ENCODE results near the gene MUL1.
A peak's percentile ranks its signal among the peaks of the same experiment; 100 is the strongest.

Gene MUL1

DNA sequence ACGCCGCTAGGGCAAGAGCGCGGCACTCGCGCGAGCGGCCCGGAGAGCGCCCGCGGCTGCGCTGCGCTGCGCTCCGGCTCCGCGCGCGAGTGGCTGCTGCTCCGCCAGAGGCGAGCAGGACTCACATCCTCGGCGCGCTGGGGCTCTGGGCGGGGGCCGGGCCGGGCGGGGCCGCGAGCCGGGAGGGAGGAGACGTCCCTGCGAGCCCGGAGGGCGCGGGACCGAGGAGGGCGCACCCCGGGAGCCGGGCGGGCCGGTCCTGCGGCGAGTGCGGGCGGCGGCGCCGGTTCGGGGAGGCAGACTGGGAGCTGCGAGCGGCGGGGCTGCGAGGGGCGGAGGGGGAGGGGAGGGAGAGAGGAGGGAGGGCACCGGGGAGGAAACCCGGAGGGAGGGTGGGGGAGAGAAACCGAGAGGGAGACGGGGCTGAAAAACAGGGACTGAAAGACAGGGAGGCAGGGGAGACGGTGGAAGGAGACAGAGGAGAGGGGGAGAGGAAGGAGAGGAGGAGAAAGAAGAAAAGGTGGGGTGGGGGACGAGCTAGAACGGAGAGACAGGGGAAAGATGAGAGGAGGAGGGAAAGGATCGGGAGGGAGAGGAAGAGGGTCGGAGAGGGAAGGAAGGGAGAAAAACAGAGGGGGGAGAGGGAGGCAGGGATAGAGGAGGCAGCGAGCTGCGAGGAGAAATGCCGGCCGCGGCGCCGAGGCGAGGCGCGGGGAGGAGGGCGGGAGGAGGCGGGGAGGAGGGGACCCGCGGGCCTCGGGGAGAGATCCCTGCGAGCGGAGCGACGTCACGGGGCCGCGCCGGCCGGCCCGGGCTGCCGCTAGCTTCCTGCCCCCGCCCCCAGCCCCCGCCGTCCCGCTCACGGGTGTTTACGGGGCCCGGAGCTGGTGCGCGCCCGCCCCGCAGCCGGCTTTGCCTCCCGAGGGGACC, 22.2 kb downstream of the MUL1 start, which contains the start of gene CAMK2N1:
CAMK2N1 (minus strand) TSS at position 684 of the 930 bp plus-strand sequence. CDS start 831 bp downstream, outside the sequence.
- peak; percentile 55 for DNase-seq (ENCODE audit: low spot score)

GRCh38 chr1:20484519-20485462, 23.2 kb downstream of the MUL1 start:
- DNase-seq (ENCODE audit: low spot score) = no peak

- no peak for DNase-seq (ENCODE audit: low spot score)
Observed at GRCh38 chr1:20483833-20484518, 24.0 kb downstream of the MUL1 start.

- DNase-seq (ENCODE audit: low spot score) = no peak
Observed at GRCh38 chr1:20483098-20483832, 24.7 kb downstream of the MUL1 start.

DNA sequence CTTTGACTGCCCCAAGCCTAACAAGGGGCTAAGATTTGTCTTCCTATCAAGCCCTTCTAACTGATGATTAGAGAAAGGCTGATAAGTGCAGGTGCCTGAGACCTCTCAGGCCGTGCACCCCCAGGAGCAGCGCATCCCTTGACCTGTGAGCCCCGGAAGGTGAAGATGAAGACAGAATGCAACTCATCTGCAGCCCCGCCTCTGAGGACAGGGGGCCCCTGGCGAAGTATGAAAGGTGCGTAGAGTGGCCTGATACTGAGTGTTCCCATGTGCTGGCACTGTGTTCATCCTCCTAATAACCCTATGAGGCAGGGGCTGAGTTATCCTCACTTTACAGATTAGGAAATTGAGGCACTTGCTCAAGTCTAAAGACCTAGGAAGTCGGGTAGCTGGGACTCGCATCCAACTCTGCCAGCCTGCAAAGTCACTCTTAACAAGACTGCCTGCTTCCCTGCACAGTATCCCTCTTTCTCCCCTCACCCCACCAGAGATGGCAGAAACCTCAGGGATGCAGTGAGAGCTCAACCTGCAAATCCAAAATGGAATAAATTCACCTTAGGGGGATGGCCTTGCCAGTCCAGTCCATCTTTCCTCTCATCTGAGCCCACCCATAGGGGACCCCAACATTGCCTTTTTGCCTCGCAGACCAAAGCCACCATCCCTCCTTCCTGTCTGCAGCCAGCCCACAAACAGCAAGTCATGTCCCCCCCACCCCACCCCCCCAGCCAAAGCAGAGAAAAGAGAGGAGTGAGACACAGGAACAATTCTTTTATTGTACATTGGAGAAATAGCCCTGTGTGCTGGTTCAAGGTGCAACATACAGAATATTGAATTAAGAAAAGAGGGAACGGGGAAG, 26.1 kb downstream of the MUL1 start:
- no peak for DNase-seq (ENCODE audit: low spot score)

DNA sequence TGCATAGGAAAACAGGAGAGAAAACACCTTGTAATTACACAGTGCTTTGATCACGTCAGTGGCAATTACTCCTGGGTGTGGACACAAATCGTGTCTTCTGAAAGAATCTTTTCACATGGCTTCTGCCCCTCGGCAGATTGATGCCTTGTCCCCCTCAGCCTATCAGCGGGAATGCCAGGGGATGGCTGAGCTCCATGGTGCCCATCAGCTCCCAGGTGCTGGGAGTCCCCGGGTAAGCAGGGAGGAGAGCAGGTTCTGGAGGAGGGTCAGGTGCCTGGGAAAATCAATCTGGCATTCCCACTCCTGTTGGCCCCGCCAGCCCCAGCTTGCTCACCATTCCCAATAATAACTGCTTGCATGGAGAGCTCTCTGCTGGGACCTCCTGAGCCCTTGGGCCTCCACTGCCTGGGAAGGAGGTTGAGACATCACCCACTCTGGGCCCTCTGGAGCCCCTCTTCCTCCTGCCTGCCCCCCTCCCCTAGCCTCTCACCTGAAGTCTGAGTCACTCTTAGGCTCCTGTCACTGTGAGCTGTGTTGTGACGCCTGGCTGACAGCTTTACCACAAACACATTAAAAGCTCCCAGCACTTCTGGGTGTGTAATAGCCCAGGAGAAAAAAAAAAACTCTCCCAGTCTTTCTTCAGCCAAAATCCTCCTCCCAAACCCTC, 26.9 kb downstream of the MUL1 start:
- DNase-seq (ENCODE audit: low spot score) = no peak

- no peak for DNase-seq (ENCODE audit: low spot score)
Observed at GRCh38 chr1:20480243-20480944, 27.6 kb downstream of the MUL1 start.

DNA sequence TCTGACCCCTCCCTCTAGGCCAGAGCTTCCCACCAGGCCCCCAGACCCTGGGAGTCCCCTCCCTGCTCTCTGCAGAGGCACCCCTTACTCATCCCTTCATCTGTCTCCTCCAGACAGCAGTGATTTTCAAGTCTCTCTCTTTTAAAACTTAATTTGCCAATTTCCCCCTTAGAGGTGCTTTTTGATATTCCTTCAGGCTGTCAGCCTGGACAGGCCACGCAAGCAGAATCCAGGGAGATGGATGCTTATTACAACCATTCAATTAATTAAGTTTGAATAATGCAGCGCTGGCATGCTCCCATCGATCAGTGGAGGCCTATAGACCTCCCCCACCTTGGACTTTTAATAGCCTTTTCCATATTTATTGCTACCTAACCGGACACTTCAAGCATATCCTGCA, 28.1 kb downstream of the MUL1 start:
- no peak for DNase-seq (ENCODE audit: low spot score)

GRCh38 chr1:20478057-20478635, 29.8 kb downstream of the MUL1 start:
- DNase-seq (ENCODE audit: low spot score) = no peak

DNA sequence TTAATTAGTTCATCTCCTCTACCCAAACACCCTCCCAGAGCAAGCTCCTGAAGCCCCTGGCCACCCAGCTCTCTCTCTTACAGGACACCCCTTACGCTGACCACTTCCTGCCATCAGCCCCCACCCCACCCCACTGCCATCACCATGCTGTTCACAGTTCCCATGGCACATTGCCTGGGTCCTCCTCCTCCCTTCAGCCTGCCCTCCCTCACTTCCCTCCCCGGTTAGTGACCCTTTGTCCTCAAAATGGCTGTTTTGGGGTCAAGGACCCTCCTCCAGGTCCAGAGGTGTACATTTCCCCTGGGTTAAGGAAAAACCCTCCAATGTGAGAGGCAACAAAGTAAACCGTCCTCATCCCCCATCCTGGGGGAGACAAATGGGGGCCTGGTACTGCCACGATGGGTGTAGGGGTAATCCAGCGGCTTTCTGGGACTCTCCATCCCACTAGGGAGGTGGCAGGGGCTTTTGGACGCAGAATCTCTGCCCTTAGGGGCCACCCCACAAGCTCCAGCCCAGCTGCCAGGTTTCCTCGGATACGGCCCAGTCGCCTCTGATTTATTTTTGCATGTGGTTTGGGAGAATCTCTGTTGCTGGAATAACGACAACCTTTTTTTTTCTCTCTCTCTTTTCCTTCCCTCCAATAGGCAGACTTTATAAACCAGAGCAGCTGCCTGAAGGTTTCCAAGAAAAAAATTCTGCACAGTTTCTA, 30.4 kb downstream of the MUL1 start:
- DNase-seq (ENCODE audit: low spot score) = no peak

DNA sequence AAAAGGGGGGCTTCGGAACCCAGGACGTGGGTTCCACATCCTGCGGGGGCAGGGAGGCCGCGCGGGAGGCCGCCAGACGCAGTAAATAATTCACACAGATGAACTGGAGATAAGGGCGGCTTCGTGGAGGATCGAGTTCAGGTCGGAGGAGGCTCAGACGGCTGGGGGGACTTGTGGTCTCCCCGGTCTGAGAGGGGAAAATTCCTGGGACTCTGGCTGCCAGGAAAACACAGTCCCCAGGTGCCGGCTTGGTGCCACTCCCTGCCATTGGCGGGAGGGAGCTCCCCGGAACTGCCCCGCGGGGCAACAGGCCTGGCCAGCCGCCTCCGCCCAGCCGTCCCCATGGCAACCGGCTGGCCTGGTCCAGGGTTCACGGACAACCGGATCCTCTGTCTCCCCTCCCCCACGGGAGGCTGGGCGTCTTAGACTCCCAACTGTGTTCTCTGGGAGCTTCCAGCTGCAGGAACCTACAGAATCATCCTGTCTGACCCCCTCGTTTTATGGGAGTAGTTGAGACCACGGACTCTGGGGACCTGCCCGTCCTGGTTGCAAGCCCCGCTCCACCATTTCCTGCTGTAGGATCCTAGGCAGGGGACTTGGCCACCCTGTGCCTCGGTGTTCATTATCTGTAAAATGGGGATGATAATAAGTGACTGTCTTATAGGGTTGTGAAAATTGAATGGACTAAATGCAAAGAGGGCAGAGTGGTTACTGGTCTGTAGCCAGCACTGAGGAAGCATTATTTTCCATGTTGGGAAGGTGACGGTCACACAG, 31.5 kb downstream of the MUL1 start:
- DNase-seq (ENCODE audit: low spot score) = no peak

DNA sequence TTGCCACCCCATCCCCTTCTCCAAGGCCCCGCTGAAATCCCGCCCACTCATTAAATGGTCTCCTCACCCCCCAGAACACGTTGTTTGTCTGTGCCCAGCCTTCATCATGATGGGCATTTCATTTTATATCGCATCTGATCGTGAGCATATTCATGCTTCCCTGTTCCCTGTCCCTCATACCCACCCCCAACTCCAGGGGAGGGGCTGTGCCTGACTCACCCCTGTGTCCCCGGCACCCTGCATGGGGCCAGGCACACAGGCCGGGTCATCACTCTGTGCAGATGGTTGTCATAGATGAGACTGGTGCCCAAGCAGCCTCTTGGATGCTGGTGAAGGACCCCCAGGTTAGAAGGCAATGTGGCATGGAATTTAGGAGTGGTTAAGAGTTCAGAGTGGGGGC, 33.0 kb downstream of the MUL1 start:
- DNase-seq (ENCODE audit: low spot score) = no peak

- DNase-seq (ENCODE audit: low spot score) = no peak
Observed at GRCh38 chr1:20474333-20474975, 33.5 kb downstream of the MUL1 start.

DNA sequence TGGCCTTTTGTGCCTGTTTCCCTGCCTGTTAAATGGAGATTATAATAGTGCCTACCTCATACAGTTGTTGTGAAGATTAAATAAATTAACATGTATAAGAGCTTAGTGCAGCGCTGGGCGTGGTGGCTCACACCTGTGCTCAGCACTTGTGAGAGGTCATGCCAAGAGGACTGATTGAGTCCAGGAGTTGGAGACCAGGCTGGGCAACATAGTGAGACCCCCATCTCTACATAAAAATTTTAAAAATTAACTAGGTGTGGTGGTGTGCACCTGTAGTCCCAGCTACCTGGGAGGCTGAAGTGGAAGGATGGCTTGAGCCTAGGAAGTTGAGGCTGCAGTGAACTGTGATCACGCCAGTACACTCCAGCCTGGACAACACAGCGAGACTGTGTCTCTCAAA, 34.1 kb downstream of the MUL1 start:
- no peak for DNase-seq (ENCODE audit: low spot score)

DNA sequence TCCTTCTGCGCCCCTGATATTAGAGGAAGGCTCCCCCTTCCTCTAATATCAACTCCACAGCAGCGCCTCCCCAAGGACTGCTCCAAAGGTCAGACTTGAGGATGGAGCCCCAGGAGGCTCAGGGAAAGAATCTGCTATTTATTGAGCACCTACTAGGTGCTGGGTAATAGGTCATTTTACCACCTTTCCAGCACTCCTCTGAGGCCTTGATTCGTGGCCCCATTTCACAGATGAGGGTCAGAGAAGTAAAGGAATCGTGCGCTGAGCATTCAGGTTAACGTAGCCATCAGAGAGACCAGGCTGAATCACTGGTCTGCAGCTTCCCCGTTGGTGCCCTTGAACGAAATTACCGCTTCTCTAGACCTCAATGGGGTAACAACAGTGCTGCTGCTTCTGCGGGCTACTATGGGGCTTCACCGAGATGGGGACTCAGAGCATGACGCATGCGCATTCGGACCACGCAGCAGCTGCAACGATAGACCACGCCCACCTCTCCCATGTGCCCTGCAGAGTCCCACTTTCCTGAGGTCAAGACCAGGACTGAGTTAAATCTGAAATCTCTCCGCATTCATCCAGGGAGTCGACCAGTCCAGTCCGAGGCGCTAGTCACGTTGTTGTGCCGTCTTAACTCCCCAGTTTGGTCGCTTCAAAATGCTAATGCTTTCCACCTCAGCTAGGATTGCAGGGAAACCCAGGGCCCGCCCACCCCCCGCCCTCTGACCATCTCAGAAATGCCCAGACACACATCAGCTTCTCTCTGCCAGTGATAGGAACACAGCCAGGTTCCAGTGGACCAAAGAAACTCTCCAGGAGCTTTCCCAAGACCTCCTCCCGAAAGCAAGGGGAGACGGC, 34.9 kb downstream of the MUL1 start:
- DNase-seq (ENCODE audit: low spot score) = no peak

DNA sequence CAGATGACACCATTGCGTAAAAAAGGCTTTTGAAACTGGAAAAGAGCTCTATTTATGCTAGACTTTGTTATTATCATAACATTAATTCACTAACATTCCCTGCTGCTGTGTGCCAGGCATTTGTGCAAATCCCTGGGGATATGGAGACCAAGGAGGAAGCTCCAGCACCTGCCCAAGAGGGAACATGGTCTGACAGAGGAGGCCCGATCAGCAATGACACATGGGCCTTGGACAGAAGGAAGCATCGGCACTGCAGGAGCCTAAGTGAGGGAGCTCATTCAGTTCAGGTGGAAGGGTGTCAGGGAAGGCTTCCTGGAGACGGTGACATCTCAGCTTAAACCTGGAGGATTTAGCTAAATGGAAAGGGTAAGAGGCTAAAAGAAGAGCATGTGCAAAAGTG, 35.8 kb downstream of the MUL1 start:
- no peak for DNase-seq (ENCODE audit: low spot score)
